HG03342 (cell line): ENCODE data around the gene CAMTA1.
A peak's percentile ranks its signal among the peaks of the same experiment; 100 is the strongest.
"Not testable (repeated sequence)": the region's sequence is repeated elsewhere in the genome, so short reads cannot be mapped to it uniquely, and the experiment has no call there.

Source experiments
- ATAC-seq: cut with Tn5 transposase; IDR thresholded peaks from one replicate; pipeline ENCODE4 v1.9.1; 2021; ENCODE audit warnings: mild to moderate bottlenecking, moderate library complexity; ENCODE audit not compliant: unreplicated experiment

The CAMTA1 gene

GRCh38 chr1:6803357-6803756 is 18.1 kb downstream of the CAMTA1 start:
- ATAC-seq = no peak

GRCh38 chr1:6805004-6805416 is 19.8 kb downstream of the CAMTA1 start:
- no peak for ATAC-seq

DNA sequence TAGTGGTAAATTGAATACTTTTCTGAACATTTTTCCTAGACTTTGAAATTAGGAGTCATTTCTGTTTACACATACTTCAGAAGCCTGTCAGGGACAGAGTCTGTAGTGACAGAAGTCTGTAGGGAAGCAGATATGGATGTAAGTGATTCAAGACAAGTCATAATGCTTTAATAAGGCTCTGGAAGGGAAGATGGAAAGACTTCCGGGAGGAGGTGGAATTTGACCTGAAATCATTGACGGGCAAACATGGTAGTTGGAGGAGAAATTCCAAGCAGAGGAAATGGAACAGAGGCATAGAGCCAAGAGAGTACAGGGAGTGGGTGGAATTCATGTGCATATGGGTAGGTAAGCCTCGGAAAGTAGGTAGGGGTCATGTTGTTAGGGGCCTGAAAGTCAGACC is 22.5 kb downstream of the CAMTA1 start:
- no peak for ATAC-seq

DNA sequence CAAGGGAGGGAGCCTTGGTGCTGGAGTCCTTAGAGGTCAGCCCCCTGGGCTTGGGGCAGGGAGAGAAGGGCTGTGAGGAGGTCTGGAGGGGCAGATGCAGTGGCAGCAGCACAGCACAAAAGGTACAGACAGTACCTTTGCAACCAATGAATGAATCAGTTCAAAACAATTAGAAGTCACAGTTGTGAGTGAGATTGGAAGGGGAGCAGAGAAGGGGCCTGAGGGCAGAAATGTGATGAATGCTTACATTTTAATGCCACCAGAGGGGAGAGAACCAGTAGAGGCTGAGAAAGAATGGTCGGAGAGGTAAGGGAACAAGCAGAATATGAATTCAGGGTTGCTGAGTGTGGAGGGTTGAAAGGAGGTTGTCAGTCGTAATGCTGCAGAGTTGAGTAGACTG is 24.2 kb downstream of the CAMTA1 start:
- ATAC-seq = no peak

GRCh38 chr1:6810146-6810734 is 25.0 kb downstream of the CAMTA1 start:
- ATAC-seq = not testable (repeated sequence)

GRCh38 chr1:6811583-6811982 is 26.3 kb downstream of the CAMTA1 start:
- ATAC-seq = no peak

DNA sequence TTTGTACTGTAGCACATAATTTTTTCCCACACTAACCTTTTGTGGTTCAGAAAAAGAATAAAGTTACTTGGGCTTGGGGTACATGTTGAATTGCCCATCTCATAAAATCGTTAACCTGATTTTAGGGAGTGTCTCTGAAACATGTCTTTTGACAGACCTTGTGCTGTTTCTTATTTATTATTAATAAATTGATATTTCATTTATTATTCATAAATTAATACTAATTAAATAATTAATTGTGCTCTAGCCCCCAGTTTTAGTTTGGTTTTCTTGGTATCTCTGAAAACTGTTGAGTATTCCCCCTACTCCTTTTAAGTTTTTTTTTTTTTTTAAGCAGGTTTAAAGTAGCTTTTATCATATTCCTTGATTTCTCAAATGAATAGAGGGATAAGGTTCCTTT is 27.9 kb downstream of the CAMTA1 start:
- no peak for ATAC-seq

GRCh38 chr1:6815726-6816125 is 30.5 kb downstream of the CAMTA1 start:
- ATAC-seq = no peak

DNA sequence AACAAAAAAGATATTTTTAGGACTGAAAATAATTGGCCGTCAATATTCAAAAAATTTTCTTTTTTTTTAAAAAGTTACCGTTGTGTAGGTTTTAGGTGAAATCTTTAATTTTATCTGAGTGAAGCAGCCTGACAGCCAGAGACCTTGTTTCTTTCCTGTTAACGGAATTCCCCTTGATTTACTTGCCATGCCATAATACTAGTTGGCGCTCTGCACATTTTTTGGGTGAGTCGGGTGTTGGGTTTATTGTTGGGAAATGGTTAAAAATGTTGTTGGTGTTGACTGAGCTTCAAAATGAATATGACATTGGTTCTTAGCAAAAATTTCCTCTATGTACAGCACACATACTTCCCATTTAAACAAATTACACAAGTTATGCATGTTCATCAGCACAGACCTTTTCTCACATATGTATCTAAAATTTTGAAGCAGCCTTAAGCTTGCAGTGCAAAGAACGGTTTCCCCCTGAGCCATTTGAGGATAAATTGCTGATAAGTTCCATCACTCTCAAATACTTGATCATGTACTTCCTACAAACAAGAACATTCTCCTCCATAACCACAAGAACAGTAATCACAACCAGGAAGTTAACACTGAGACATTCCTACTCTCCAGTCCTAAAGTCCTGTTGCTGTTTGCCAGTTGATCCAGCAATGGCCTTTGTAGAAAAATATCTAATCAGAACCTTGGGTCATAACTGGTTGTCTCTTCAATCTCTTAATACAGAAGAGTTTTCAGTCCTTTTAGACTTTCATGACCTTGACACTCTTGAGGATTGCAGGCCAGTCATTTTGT is 34.2 kb downstream of the CAMTA1 start:
- ATAC-seq = no peak

DNA sequence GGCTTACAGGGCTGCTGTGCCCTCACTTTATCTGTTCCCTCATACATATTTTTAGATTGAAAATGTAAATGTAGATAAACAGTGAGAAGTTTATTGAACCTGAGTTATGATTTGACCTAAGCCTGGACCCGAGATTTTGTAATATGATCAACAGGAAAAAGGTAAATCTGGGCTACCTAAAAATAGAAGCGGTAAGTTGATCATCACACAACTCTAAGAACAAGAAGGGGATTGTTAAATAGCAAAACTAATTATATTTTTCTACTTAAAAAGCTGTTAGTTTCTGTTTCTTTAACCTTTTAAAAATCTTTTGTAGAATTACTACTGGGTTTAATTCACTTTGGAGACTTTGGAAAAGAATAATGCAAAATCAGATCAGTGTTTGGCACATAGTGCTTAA is 35.6 kb downstream of the CAMTA1 start:
- no peak for ATAC-seq

- ATAC-seq = peak; percentile 80
Measured at GRCh38 chr1:6822530-6823359, 37.5 kb downstream of the CAMTA1 start.

- no peak for ATAC-seq
Measured at GRCh38 chr1:6823793-6824192, 38.5 kb downstream of the CAMTA1 start.

GRCh38 chr1:6824665-6825368 is 39.6 kb downstream of the CAMTA1 start:
- ATAC-seq = no peak

GRCh38 chr1:6825828-6826227 is 40.6 kb downstream of the CAMTA1 start:
- ATAC-seq = no peak

- ATAC-seq = no peak
Measured at GRCh38 chr1:6827079-6827478, 41.8 kb downstream of the CAMTA1 start.

DNA sequence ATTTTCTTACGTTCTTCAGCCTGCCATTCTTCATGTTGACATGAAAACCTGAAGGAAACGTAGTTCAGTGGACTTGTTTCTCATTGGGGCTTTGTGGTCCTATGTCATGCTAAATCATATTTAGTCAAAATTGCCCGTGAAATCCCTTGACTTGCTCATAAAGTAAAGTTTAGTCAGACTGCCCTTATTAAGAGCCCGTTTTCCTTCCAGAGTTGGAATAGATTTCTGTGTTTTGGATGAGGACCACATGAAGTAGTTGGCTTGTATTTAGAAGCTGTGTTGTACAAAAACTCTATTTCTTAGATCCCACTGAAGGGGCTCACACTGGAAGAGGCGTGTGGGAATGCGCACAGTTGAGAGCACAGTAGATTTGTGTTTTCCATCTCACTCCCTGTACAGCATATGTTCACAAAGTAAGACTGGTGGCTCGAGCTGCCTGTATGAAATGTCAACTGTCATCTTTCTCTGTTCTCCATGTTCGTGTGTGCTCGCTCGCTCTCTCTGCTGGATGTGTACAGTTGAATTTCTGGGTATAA is 42.4 kb downstream of the CAMTA1 start:
- ATAC-seq = no peak

DNA sequence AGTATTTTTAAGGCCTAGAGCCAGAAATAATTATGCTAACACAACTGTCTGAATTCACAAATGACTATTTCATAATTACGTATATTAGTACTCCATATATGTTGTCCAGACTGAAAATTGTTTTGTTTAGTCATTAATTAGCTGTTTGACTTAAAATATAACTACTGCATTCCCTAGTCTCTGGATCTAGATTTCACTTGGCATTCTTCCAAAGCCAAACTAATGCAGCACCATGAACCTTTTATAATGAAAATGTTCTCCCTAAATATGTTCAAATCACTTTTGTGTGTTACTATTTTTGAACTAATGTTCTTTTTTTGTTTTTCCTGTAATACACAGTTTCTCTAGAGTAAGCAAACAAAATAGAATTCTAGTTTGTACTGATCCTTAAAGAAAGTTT is 46.1 kb downstream of the CAMTA1 start:
- ATAC-seq = no peak

GRCh38 chr1:6832006-6832405 is 46.8 kb downstream of the CAMTA1 start:
- ATAC-seq = not testable (repeated sequence)

DNA sequence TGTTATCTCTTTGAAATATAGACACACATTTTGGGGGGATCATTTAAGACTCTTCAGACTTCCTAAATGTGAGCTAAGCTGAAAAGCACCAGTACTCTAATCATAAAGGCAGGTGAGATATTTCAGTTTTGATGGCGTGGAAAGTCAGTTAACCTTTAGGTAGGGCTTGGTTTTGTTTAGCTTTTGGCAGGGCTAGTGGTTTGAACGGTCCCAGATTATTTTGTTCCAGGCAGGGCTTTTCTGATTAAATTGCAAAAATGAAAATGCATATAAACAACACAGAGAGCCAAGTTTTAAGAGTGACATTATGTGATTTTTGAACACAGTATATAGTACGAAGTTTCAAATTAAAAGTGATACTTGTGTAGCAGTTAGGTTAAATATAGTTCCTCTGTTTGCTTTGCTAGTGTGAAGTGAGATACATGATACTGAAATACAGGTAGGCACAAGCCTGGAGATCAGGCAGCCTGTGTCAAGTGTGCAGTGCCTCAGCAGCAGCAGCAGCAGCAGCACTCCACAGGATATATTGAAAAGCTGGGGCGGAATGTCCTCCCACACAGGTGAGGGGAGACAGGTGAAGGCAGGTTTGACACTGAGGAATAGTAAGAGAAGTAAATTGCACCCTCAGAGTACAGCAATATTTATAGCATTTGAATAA is 47.4 kb downstream of the CAMTA1 start:
- ATAC-seq = no peak

- no peak for ATAC-seq
Measured at GRCh38 chr1:6833804-6834203, 48.5 kb downstream of the CAMTA1 start.
